HepG2 (cell line): ENCODE measurements around the gene MITF.

Experiments
- CBFB ChIP-seq: sonication (generic); formaldehyde crosslinking; IDR thresholded peaks from 2 replicates; pipeline ENCODE4 v1.4.0; 2020; ENCODE audit warnings: missing genetic modification reagents
- ESRRA ChIP-seq: sonication (generic); formaldehyde crosslinking; IDR thresholded peaks from 2 replicates; pipeline ENCODE4 v1.5.1; 2020; ENCODE audit warnings: mild to moderate bottlenecking, low read depth, missing genetic modification reagents
- FOXM1 ChIP-seq: sonication (generic); formaldehyde crosslinking; IDR thresholded peaks from 2 replicates; pipeline ENCODE4 v1.5.0; 2020; ENCODE audit warnings: missing genetic modification reagents
- HOXA7 ChIP-seq: sonication (generic); formaldehyde crosslinking; IDR thresholded peaks from 2 replicates; pipeline ENCODE4 v1.8.1; 2022; ENCODE audit warnings: mild to moderate bottlenecking, missing genetic modification reagents, moderate library complexity
- MTA1 ChIP-seq: sonication (generic); formaldehyde crosslinking; IDR thresholded peaks from 2 replicates; pipeline ENCODE4 v1.4.0; 2020; ENCODE audit warnings: missing genetic modification reagents, mild to moderate bottlenecking, borderline replicate concordance
- NFE2L2 ChIP-seq: fragments of 150-350 bp; IDR thresholded peaks from 2 replicates; pipeline ENCODE4 v1.6.1; 2014; ENCODE audit warnings: low read length
- RARG ChIP-seq: sonication (generic); formaldehyde crosslinking; IDR thresholded peaks from 2 replicates; pipeline ENCODE4 v1.4.0; 2020; ENCODE audit warnings: low read depth, mild to moderate bottlenecking, missing genetic modification reagents
- TARDBP ChIP-seq: sonication (generic); formaldehyde crosslinking; IDR thresholded peaks from 2 replicates; pipeline ENCODE4 v1.8.0; 2022; ENCODE audit warnings: mild to moderate bottlenecking, missing genetic modification reagents
- TOE1 ChIP-seq: sonication (generic); formaldehyde crosslinking; IDR thresholded peaks from 2 replicates; pipeline ENCODE4 v1.4.0; 2020; ENCODE audit warnings: mild to moderate bottlenecking, missing genetic modification reagents
- TF ChIP-seq, protein P1 (sequence below): sonication (generic); formaldehyde crosslinking; IDR thresholded peaks from 2 replicates; pipeline ENCODE4 v1.9.0; 2022; ENCODE audit warnings: low read depth, missing genetic modification reagents
- TF ChIP-seq, protein P2 (sequence below): sonication (generic); formaldehyde crosslinking; IDR thresholded peaks from 2 replicates; pipeline ENCODE4 v1.8.0; 2022; ENCODE audit warnings: mild to moderate bottlenecking, missing genetic modification reagents, borderline replicate concordance
- TF ChIP-seq, protein P3 (sequence below): sonication (generic); formaldehyde crosslinking; IDR thresholded peaks from 2 replicates; pipeline ENCODE4 v1.4.0; 2020; ENCODE audit warnings: missing genetic modification reagents

DNA sequence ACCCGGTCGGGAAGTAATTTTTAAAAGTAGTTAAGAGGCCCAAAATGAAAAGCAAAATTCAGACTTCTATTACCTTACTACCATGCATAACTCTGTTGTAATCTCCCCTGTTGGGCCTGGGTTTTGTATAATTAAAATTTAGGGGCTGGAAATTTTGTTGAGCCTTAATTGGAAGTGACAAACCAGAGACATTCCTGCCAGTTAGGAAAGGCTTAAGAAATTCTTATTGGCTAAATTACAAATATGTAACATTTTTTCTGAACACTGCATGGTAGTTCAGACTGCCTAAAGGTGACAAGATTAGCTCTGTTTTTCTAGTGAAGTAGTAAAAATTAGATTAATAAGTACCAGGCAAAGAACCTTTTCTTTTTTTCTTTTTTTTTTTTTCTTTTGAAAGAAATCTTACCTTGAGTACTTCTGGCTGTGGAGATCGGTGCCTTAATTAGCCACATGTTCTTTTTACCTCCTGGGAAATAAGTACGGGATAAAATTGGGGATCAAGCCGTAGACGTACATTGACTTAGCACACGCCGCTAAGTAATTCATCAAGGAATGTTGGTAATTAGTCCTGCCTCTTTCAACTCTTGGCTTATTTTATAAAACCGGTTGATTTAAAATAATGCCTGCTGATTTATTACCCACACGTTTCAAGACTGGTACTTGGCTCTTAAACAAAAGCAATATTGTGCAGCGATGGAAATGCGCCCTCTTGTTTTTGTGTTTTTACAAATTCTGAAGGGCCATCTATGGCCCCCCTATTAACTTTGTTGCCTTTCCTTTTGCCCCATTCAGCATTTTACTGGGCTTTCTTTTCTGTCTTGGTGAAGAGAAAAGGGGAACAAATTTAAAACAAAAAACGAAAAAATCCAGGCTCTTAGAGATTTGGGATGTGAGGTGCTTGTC is 149.0 kb downstream of the MITF start:
- TF ChIP-seq MTA1 (CRISPR knock-in tag) (no peak), NFE2L2 (no peak), HOXA7 (CRISPR knock-in tag) (no peak), RARG (no peak), CBFB (CRISPR knock-in tag) (no peak), ESRRA (CRISPR knock-in tag) (no peak), TOE1 (no peak), TARDBP (CRISPR knock-in tag) (no peak), FOXM1 (CRISPR knock-in tag) (no peak)
- TF ChIP-seq, protein P1, sequence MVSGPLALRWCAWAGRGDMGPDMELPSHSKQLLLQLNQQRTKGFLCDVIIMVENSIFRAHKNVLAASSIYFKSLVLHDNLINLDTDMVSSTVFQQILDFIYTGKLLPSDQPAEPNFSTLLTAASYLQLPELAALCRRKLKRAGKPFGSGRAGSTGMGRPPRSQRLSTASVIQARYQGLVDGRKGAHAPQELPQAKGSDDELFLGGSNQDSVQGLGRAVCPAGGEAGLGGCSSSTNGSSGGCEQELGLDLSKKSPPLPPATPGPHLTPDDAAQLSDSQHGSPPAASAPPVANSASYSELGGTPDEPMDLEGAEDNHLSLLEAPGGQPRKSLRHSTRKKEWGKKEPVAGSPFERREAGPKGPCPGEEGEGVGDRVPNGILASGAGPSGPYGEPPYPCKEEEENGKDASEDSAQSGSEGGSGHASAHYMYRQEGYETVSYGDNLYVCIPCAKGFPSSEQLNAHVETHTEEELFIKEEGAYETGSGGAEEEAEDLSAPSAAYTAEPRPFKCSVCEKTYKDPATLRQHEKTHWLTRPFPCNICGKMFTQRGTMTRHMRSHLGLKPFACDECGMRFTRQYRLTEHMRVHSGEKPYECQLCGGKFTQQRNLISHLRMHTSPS, result no peak
- TF ChIP-seq, protein P2, sequence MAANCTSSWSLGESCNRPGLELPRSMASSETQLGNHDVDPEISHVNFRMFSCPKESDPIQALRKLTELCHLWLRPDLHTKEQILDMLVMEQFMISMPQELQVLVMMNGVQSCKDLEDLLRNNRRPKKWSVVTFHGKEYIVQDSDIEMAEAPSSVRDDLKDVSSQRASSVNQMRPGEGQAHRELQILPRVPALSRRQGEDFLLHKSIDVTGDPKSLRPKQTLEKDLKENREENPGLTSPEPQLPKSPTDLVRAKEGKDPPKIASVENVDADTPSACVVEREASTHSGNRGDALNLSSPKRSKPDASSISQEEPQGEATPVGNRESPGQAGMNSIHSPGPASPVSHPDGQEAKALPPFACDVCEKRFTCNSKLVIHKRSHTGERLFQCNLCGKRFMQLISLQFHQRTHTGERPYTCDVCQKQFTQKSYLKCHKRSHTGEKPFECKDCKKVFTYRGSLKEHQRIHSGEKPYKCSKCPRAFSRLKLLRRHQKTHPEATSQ (CRISPR knock-in tag), result no peak
- TF ChIP-seq, protein P3, sequence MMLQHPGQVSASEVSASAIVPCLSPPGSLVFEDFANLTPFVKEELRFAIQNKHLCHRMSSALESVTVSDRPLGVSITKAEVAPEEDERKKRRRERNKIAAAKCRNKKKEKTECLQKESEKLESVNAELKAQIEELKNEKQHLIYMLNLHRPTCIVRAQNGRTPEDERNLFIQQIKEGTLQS, result no peak
